ENCODE results near the gene GSDMA. TPM values are rescaled to one million over a fixed set of nuclear protein-coding genes. Genes with fewer than 3 reads are reported as not detected.

The GSDMA gene
- total RNA-seq, 4 donors from 2014 or later, result 0.18 to 0.35 (median 0.26) TPM; not detected in 1

DNA sequence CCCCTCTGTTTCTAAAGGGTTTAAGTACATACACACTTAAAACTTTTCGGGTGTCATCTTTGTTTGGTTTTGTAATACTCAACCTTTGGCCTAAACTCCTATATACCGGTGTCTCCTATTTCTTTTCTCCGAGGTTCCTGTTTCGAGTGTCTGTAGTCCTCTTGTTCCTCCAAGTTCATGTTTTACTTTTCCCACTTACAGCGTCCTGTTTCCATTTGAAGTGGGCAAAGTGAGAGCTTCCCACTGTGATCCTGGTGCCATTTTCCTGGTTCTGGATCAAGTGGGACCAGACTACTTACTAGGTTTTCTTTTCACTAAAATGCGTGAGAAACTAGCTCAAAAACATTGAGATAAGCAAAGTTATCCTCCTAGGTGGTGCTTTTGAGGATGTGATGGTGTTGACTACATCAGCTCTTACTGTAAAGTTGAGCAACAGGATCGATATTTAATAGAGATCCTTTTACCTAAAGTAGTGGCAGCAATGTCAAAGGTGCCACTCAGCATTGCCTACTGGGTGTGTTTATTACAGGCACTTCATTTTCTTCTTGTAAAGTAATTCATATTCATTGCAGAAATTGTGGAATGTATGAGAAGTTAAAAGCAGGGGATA is 19.1 kb downstream of the GSDMA start:
- peaks cover 0 to 13% of the 10 kb centered on the region in 2 donors for H3K4me1 ChIP-seq
- H3K36me3 ChIP-seq, result no peaks in the 10 kb centered on the region
- no peak overlapping the region for H3K27ac ChIP-seq
- H3K27me3 ChIP-seq, result no peaks in the 10 kb centered on the region
- no peak for TF ChIP-seq POLR2A (IDR thresholded peaks at IDR 0.05)
- TF ChIP-seq, protein P1, sequence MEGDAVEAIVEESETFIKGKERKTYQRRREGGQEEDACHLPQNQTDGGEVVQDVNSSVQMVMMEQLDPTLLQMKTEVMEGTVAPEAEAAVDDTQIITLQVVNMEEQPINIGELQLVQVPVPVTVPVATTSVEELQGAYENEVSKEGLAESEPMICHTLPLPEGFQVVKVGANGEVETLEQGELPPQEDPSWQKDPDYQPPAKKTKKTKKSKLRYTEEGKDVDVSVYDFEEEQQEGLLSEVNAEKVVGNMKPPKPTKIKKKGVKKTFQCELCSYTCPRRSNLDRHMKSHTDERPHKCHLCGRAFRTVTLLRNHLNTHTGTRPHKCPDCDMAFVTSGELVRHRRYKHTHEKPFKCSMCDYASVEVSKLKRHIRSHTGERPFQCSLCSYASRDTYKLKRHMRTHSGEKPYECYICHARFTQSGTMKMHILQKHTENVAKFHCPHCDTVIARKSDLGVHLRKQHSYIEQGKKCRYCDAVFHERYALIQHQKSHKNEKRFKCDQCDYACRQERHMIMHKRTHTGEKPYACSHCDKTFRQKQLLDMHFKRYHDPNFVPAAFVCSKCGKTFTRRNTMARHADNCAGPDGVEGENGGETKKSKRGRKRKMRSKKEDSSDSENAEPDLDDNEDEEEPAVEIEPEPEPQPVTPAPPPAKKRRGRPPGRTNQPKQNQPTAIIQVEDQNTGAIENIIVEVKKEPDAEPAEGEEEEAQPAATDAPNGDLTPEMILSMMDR (IDR thresholded peaks at IDR 0.05), result no peak
- DNase-seq, result no peak
- peak overlapping the region; percentile 80 to 96 for H3K4me3 ChIP-seq
- intact Hi-C loops (cut with DNase I; ENCODE audit: low total_unique reads), result no loop called here
- H3K9me3 ChIP-seq, result no peaks in the 10 kb centered on the region

- DNase-seq, result no peak
- no peak overlapping the region for H3K27ac ChIP-seq
- intact Hi-C loops (cut with DNase I; ENCODE audit: low total_unique reads), result no loop called here
- H3K4me1 ChIP-seq, result no peaks in the 10 kb centered on the region
- H3K4me3 ChIP-seq, result no peak overlapping the region
- H3K27me3 ChIP-seq, result no peaks in the 10 kb centered on the region
- no peaks in the 10 kb centered on the region for H3K9me3 ChIP-seq
- H3K36me3 ChIP-seq, result no peaks in the 10 kb centered on the region
- no peak for TF ChIP-seq POLR2A (IDR thresholded peaks at IDR 0.05)
- TF ChIP-seq, protein P1 (IDR thresholded peaks at IDR 0.05), result no peak
Observed at GRCh38 chr17:39988206-39988810, 25.5 kb downstream of the GSDMA start.

DNA sequence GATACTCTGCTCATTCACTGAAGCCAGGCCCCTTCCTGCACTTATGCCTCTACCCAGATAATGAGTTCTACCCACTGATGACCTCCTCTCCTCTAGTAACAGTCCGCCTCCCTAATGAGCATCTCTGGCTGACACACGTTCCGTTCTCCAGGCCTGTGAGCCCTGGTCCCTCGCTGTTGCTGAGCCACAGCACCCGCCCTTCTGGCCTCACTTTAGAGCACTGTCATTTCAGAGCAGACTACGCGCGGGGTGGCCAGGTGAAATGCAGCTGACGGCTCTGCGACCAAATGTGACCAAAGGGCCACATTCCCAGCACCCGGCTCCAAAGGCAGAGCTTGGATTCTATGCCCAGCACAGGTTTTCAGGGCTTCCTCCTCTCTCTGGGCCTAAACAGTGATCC is 31.6 kb downstream of the GSDMA start:
- no peak for DNase-seq
- H3K36me3 ChIP-seq, result no peaks in the 10 kb centered on the region
- no peaks in the 10 kb centered on the region for H3K27me3 ChIP-seq

DNA sequence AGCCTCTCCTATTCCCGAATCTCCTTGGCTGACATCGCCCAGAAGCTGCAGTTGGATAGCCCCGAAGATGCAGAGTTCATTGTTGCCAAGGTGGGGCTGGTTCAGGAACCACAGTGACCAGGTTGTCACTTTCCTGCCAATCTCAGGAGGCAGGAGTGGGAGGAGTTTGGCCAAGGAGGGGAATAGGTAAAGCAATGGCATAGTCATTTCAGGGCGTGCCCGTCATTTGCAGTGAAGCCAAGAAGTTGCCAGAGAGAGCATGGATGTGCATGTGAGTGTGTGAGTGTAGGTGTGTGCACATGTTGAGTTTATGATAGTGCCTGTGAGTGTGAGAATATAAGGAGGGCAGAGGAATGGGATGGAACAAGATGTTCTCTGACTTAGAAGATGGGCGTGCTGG is 32.6 kb downstream of the GSDMA start:
- H3K4me3 ChIP-seq, result no peak overlapping the region
- TF ChIP-seq POLR2A (IDR thresholded peaks at IDR 0.05), result no peak
- TF ChIP-seq, protein P1 (IDR thresholded peaks at IDR 0.05), result no peak
- no peaks in the 10 kb centered on the region for H3K36me3 ChIP-seq
- no peak for DNase-seq
- H3K4me1 ChIP-seq, result no peaks in the 10 kb centered on the region
- no peak overlapping the region for H3K27ac ChIP-seq
- intact Hi-C loops (cut with DNase I; ENCODE audit: low total_unique reads), result no loop called here
- H3K9me3 ChIP-seq, result no peaks in the 10 kb centered on the region
- H3K27me3 ChIP-seq, result no peaks in the 10 kb centered on the region

More for the DNA sequence above, 31.6 kb downstream of the GSDMA start:
- H3K9me3 ChIP-seq, result no peaks in the 10 kb centered on the region
- no peak for TF ChIP-seq POLR2A (IDR thresholded peaks at IDR 0.05)
- TF ChIP-seq, protein P1 (IDR thresholded peaks at IDR 0.05), result no peak
- H3K27ac ChIP-seq, result no peak overlapping the region
- H3K4me1 ChIP-seq, result no peaks in the 10 kb centered on the region
- H3K4me3 ChIP-seq, result no peak overlapping the region
- intact Hi-C loops (cut with DNase I; ENCODE audit: low total_unique reads), result no loop called here

DNA sequence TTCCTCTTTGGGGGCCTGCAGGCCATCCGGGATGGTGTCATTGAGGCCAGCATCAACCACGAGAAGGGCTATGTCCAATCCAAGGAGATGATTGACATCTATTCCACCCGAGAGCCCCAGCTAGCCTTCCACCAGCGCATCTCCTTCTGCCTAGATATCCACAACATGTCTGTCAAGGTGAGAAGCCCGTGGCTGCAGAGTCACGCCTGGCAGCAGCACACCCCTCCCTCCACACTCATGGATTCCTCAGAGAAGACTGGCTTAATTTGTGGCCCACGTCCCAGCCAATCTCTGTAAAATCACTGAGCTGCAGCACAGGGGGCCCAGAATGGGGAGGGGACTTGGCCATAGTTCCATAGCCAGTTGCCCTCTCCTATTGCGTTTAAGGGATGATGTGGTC is 33.4 kb downstream of the GSDMA start:
- Histone ChIP-seq H3K36me3 (no peaks in the 10 kb centered on the region), H3K9me3 (no peaks in the 10 kb centered on the region), H3K4me3 (no peak overlapping the region), H3K4me1 (no peaks in the 10 kb centered on the region), H3K27ac (no peak overlapping the region), H3K27me3 (no peaks in the 10 kb centered on the region)
- intact Hi-C loops (cut with DNase I; ENCODE audit: low total_unique reads), result no loop called here
- no peak for TF ChIP-seq POLR2A (IDR thresholded peaks at IDR 0.05)
- TF ChIP-seq, protein P1 (IDR thresholded peaks at IDR 0.05), result no peak
- DNase-seq, result no peak

All from uterus (tissue), 4 donors.